ENCODE data around the gene DAD1.
"Not testable (repeated sequence)": the region's sequence is repeated elsewhere in the genome, so short reads cannot be mapped to it uniquely, and the experiment has no call there.

DAD1 gene

GRCh38 chr14:22598099-22598895 is 9.3 kb upstream of the DAD1 start, which contains the start of gene ABHD4:
Gene ABHD4 (plus strand): TSS chr14:22598300. CDS start chr14:22598307, 7 bp downstream.
- peak; percentile 49 for DNase-seq

DNA sequence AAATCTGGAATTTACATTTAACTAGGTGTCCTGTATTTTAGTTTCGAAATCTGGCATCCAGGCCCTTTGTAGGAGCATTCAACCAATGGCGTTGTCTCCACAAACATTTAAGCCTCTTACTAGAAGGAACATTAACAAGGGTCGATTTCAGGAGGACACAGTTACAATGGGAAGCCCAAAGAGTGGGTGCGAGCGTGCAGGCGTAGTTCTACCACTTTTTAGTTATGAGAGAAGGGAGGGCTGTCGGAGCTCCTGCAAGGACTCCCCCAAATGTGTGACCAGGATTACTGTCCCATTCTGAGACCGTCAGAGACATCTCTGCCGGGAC is 8.7 kb upstream of the DAD1 start:
- DNase-seq = no peak

DNA sequence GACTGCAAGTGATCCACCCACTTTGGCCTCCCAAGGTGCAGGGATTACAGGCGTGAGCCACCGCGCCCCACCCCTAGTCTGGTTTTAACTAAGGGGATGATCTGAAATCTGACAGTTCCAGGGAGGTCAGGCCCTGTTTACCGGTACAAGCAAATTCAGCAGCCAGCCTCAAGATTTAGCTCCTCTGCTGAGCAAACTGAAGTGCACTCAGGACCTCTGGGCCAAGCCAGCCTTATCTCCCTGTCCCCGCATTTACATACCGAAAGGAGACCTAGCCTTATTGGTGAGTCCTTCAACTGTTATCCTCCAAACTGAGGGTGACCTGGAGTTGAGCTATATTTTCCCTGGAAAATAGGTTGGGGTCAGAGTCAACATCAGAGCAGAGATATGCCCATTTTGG is 8.2 kb upstream of the DAD1 start:
- DNase-seq = no peak

GRCh38 chr14:22596354-22596879 is 7.4 kb upstream of the DAD1 start:
- DNase-seq = no peak

GRCh38 chr14:22594156-22594716 is 5.2 kb upstream of the DAD1 start:
- DNase-seq = no peak

- DNase-seq = no peak
These were observed 4.6 kb upstream of the DAD1 start for GRCh38 chr14:22593601-22594000.

DNA sequence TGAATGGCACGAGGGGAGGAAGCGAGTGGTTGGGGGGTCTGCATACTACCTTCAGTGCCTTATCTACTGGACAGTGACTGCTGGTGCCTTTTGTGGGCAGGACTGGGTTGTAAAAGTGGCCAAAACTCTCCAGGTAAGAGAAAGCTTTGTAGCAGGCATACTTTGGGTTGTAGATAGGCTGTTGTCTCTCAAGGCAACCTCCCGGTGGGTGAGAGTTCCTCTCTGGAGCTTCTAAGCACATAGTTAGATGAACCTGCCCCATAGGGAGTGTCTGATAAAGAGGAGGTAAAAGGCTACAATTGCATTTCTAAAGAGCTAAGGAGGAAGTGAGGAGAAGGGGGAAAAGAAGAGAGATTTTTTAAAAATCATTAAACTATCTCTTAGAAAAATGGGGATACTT is 4.2 kb upstream of the DAD1 start:
- DNase-seq = no peak

DNA sequence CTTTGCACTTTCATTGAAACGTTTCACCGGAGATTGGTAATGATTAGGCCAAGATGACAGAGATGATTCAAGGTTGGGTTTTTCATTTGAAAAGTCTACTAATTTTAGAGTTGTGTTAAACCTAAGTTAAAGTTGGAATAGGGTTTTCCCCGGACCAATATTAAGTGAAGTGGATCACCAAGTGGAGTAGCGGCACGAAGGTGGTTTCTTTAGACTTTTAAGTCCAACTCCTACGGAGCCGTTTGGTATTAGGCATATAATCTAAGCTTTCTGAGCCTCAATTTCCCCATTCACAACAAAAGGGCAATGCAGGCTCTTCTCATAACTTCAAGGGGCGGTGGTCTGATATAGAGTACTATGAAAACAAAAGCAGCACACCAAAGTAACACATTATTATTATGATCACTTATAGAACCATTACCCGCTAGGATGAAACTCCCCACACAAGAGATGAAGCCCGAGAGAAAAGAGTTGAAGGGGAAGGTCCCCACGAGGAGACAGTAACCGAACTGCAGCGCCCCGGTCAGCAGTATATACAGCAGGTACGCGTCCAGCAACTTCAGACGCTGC is 413 bp downstream of the DAD1 start:
- no peak for DNase-seq

GRCh38 chr14:22587677-22588422 is 1.2 kb downstream of the DAD1 start:
- not testable (repeated sequence) for DNase-seq

DNA sequence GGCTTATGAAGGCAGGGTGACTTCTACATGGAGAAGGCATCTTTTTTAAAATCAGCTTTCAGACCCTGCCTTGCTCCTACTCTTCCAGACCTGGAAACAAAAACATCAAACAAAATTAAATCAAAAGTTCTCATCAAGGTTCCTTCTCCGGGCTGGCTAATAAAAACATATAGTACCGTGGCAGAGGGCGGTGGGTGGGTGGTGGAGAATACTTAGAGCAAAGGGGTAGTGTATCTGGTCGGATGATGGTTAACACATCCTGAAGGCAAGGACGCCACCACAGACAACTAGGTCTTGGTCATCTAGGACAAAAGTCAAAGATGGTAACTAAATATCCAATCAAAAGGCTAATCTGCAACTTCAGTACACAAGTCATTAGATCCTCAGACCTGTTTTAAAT is 1.8 kb downstream of the DAD1 start:
- no peak for DNase-seq

DNA sequence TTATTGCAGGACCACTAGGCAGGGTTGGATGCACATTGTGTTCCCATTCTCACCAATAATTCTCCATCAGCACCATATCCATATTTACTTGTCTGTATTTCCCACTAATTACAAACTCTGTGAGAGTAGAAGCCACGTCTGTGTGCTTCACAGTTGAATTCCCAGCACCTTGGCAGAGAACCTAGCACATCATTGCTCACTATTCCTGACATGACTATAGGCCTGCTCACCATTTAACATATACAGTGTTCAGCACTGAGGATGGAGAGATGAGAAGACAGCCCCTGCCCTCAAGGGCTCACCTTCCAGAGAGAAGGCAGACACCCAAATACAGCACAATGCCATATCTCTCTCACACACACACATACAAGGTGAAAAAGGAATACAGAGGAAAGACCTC is 5.0 kb downstream of the DAD1 start:
- DNase-seq = no peak

GRCh38 chr14:22580625-22581024 is 8.4 kb downstream of the DAD1 start:
- DNase-seq = no peak

DNA sequence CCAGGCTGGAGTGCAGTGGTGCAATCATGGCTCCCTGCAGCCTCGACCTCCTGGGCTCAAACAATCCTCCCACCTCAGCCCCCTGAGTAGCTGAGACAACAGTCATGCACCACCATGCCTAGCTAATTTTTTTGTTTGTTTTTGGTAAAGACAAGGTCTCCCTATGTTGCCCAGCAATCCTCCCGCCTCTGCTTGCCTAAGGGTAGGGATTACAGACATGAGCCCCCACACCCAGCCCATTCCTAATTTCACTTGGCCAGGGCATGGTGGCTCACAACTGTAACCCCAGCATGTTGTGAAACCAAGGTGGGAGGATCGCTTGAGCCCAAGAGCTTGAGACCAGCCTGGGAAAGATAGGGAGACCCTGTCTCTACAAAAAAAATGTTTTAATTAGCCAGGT is 9.1 kb downstream of the DAD1 start:
- DNase-seq = no peak

GRCh38 chr14:22579236-22579635 is 9.8 kb downstream of the DAD1 start:
- no peak for DNase-seq

- DNase-seq = no peak
These were observed 11.6 kb downstream of the DAD1 start for GRCh38 chr14:22577334-22577908.

- no peak for DNase-seq
These were observed 15.2 kb downstream of the DAD1 start for GRCh38 chr14:22573804-22574203.

DNA sequence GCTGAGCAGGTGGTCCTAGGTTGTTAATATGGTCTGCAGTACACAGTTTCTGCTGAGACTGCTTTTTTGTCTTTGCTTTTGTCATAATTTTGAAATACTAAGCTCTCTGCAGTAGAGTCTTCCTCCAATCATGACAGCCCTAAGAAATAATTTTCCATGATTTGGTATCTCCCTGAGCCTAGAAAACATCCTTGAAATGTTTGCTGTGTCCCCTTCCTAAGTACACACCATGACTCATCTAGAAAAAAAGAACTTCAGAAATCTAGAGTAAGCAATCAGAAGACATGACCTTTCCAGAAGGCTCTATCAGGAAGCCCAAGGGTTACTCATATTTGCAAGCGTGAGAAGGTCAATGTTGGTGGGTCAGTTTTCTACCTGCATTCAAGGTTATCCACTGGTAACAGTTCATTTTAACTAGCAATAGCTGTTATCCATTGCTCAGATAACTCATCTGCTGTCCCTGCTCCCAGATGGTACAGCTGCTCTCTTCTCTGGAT is 16.4 kb downstream of the DAD1 start:
- DNase-seq = no peak

DNA sequence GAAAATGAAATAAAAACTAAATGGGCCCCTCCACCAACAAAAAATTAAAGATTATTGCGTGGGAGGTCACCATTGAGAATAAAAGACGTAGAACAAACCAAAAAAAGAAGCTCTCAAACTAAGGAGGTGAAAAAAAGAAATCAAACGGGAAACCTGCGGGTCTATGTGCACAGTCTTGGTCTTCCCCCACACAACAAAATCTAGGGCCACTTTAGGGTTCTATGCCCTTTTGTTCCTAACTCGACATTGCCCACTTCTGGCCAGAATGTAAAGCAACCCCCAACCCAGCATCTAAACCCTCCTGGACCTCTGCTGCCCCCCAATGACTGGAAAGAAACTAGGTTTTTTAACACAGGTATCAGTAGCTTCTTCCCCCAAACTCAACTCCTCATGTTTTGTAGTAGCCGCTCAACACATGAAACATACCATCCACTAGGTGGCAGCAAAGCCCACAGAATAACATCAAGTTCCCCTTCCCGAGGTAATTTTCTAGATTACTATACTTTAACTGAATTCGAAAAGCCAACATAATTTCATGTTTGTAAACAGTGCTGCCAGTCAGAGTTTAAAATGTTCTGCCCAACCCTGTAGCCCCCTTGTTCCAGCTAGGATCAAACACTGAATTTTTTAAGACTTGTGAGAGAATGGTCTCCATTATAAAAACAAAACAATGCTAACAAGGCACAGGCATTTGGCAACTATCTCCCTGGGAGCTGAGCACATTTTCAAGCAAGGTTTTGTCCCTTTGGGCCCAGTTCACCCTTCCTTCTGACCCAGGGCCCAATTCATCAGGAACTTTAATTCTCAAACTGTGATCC is 18.7 kb downstream of the DAD1 start:
- peak; percentile 87 for DNase-seq

DNA sequence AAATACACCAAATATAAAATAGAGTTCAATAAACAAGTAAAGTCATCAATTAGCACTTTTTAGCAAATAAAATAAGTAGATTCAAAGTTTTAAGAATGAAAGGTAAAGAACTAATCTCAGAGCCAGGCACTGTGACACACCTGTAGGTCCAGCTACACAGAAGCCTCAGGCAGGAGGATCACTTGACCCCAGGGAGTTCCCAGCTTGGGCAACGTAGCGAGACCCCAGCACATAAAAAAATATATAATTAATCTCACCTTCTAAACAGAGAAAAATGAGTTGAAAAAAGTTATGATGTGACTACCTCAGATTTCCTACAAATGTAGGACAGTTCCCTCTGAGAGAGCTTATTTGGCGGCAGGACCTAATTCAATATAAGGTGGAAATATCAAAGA is 19.3 kb downstream of the DAD1 start:
- no peak for DNase-seq

- no peak for DNase-seq
These were observed 19.8 kb downstream of the DAD1 start for GRCh38 chr14:22569106-22569736.

- no peak for DNase-seq
These were observed 21.6 kb downstream of the DAD1 start for GRCh38 chr14:22567437-22567836.

GRCh38 chr14:22566845-22567244 is 22.2 kb downstream of the DAD1 start:
- DNase-seq = no peak
